CD14-positive monocyte (primary cell): ENCODE results near the gene ADA. TPM values are rescaled to one million over a fixed set of nuclear protein-coding genes. Genes with fewer than 3 reads are reported as not detected.
A peak's percentile ranks its signal among the peaks of the same experiment; 100 is the strongest.
"Not testable (repeated sequence)": the region's sequence is repeated elsewhere in the genome, so short reads cannot be mapped to it uniquely, and the experiment has no call there.

ENCODE experiments used
- DNase-seq, 3 donors: peaks; one replicate each; pipeline ENCODE4 v3.0.0-alpha.2; 2011 to 2022
- H2AFZ ChIP-seq: 2 replicates; pipeline ENCODE4 v1.6.0; 2012; ENCODE audit warnings: mild to moderate bottlenecking, low read depth, low read length, inconsistent platforms; ENCODE audit not compliant: insufficient read depth, poor library complexity, severe bottlenecking
- H3K27ac ChIP-seq, 2 donors: 1 replicate in 1 of 2; 2 replicates in 1 of 2; pipeline ENCODE4 v1.5.1; 2012 to 2013; ENCODE audit warnings: low read length in 2 of 2, control low read depth in 1 of 2, inconsistent platforms in 1 of 2, low read depth in 1 of 2, mild to moderate bottlenecking in 1 of 2
- H3K27me3 ChIP-seq, 2 donors: one replicate each; pipeline versions ENCODE4 v1.6.0 to v1.6.1; 2011 to 2013; ENCODE audit warnings: low read length in 2 of 2; ENCODE audit not compliant: control insufficient read depth in 2 of 2, insufficient read depth in 2 of 2
- H3K36me3 ChIP-seq, 2 donors: replicated peaks in 1 of 2; 1 replicate in 1 of 2; 2 replicates in 1 of 2; pipeline versions ENCODE4 v1.5.1 to v1.6.1; 2012 to 2013; ENCODE audit warnings: low read length in 2 of 2, control low read depth in 1 of 2, inconsistent platforms in 1 of 2, mild to moderate bottlenecking in 1 of 2; ENCODE audit not compliant: insufficient read depth in 2 of 2, control insufficient read depth in 1 of 2
- H3K4me1 ChIP-seq, 2 donors: 1 replicate in 1 of 2; 2 replicates in 1 of 2; pipeline versions ENCODE4 v1.5.1 to v1.6.1; 2012 to 2013; ENCODE audit warnings: low read length in 2 of 2, control low read depth in 1 of 2, inconsistent platforms in 1 of 2, mild to moderate bottlenecking in 1 of 2, moderate library complexity in 1 of 2; ENCODE audit not compliant: insufficient read depth in 2 of 2, control insufficient read depth in 1 of 2
- H3K4me2 ChIP-seq: replicated peaks from 2 replicates; pipeline ENCODE3; 2012; ENCODE audit warnings: low read length, moderate library complexity, mild to moderate bottlenecking; ENCODE audit not compliant: poor library complexity, severe bottlenecking; ENCODE audit errors: extremely low read depth
- H3K4me3 ChIP-seq, 3 experiments: fragments of 200-600 bp in 1 of 3; sonication (generic) in 1 of 3; replicated peaks in 1 of 3; 1 replicate in 2 of 3; 2 replicates in 1 of 3; pipeline ENCODE4 v1.5.1; 2011 to 2013; ENCODE audit warnings: low read length in 3 of 3, mild to moderate bottlenecking in 3 of 3, control low read depth in 2 of 3, low read depth in 2 of 3, inconsistent platforms in 1 of 3, moderate library complexity in 1 of 3
- H3K79me2 ChIP-seq: 2 replicates; pipeline ENCODE4 v1.6.0; 2012; ENCODE audit warnings: mild to moderate bottlenecking, control low read depth, inconsistent platforms, low read length, moderate library complexity; ENCODE audit not compliant: insufficient read depth
- H3K9ac ChIP-seq: 2 replicates; pipeline ENCODE4 v1.6.0; 2017; ENCODE audit warnings: low read length, mild to moderate bottlenecking; ENCODE audit not compliant: insufficient read depth, poor library complexity, severe bottlenecking
- H3K9me3 ChIP-seq, 2 donors: replicated peaks in 1 of 2; 1 replicate in 1 of 2; 2 replicates in 1 of 2; pipeline versions ENCODE4 v1.5.1 to v1.6.1; 2012 to 2013; ENCODE audit warnings: low read length in 2 of 2, control low read depth in 1 of 2; ENCODE audit not compliant: control insufficient read depth in 1 of 2, insufficient read depth in 1 of 2
- H4K20me1 ChIP-seq: 2 replicates; pipeline ENCODE4 v1.6.0; 2012; ENCODE audit warnings: mild to moderate bottlenecking, low read length, control low read depth, moderate library complexity; ENCODE audit not compliant: insufficient read depth
- H3K27ac Mint-ChIP-seq, 7 donors: one replicate each; pipeline ENCODE4 v1.8.0; 2020; ENCODE audit warnings: mild to moderate bottlenecking in 7 of 7, mixed read lengths in 7 of 7, moderate library complexity in 6 of 7, inconsistent platforms in 2 of 7
- H3K27me3 Mint-ChIP-seq, 3 donors: one replicate each; pipeline ENCODE4 v1.8.0; 2021 to 2022; ENCODE audit warnings: low read depth in 3 of 3, mild to moderate bottlenecking in 3 of 3, mixed read lengths in 3 of 3, moderate library complexity in 3 of 3, inconsistent platforms in 1 of 3
- H3K36me3 Mint-ChIP-seq, 2 donors: one replicate each; pipeline ENCODE4 v1.8.0; 2020; ENCODE audit warnings: mixed read lengths in 2 of 2, inconsistent platforms in 1 of 2, mild to moderate bottlenecking in 1 of 2
- H3K4me1 Mint-ChIP-seq: one replicate; pipeline ENCODE4 v1.8.0; 2020; ENCODE audit warnings: mild to moderate bottlenecking, mixed read lengths
- H3K4me3 Mint-ChIP-seq, 2 donors: one replicate each; pipeline ENCODE4 v1.8.0; 2020; ENCODE audit warnings: mild to moderate bottlenecking in 2 of 2, mixed read lengths in 2 of 2, moderate library complexity in 1 of 2
- H3K9me3 Mint-ChIP-seq, 7 donors: one replicate each; pipeline ENCODE4 v1.8.0; 2020 to 2022; ENCODE audit warnings: mixed read lengths in 7 of 7, mild to moderate bottlenecking in 6 of 7, moderate library complexity in 6 of 7, inconsistent platforms in 2 of 7
- CTCF ChIP-seq: fragments of 200-600 bp; IDR thresholded peaks from one replicate; pipeline ENCODE4 v1.8.0; 2022; ENCODE audit warnings: antibody characterized with exemption, mild to moderate bottlenecking
- WGBS: methylation state at CpG from one replicate; pipeline ENCODE4 v1.1.5; 2013; ENCODE audit warnings: missing lambda C conversion rate; ENCODE audit not compliant: insufficient coverage; 5-methylcytosine and 5-hydroxymethylcytosine counted together
- intact Hi-C, 2 donors: fragments of 100-400 bp; cut with micrococcal nuclease; formaldehyde crosslinking; loops; one replicate each; pipeline versions ENCODE4 v1.15.0 to v1.15.1; 2023
- polyA plus RNA-seq, 3 donors: library from polyadenylated mRNA; depleted of rRNA in 1 of 3; unstranded in 2 of 3; stranded (reverse) in 1 of 3; fragments of 300-500 nt in 2 of 3; fragments of >200 nt in 1 of 3; fragmentation: Illumina TruSeq in 2 of 3; gene quantifications; 1 replicate in 2 of 3; 2 replicates in 1 of 3; pipeline ENCODE4 v1.2.3, GENCODE V29; 2012 to 2021

Gene ADA
- polyA plus RNA-seq, 3 donors, result 11.1 to 17.2 (median 15.6) TPM

GRCh38 chr20:44671541-44671940 lies 20.0 kb upstream of the ADA start:
- H3K9me3 Mint-ChIP-seq, H3K27me3 ChIP-seq, H4K20me1 ChIP-seq, H3K4me1 Mint-ChIP-seq, H3K36me3 Mint-ChIP-seq, H3K36me3 ChIP-seq, H3K79me2 ChIP-seq, intact Hi-C loops, H3K27ac ChIP-seq, H3K4me3 ChIP-seq, H3K9me3 ChIP-seq, H3K4me1 ChIP-seq, H3K4me2 ChIP-seq, H3K9ac ChIP-seq, H2AFZ ChIP-seq, H3K27me3 Mint-ChIP-seq: not testable (repeated sequence)
- peak overlapping the region; percentile 13 to 79 for H3K4me3 Mint-ChIP-seq
- H3K27ac Mint-ChIP-seq, result peak overlapping the region in 1 of 7 donors; percentile 15
- DNase-seq, result peak in 2 of 3 donors; percentile 24 to 47
- 32% methylated on average over 3 of the region's 7 CpGs for whole genome bisulfite sequencing

GRCh38 chr20:44670851-44671250 lies 19.4 kb upstream of the ADA start:
- H3K27ac ChIP-seq, H3K4me1 ChIP-seq, H2AFZ ChIP-seq, DNase-seq, H4K20me1 ChIP-seq, H3K9me3 Mint-ChIP-seq, H3K27me3 ChIP-seq, H3K79me2 ChIP-seq, H3K36me3 ChIP-seq, intact Hi-C loops, H3K4me3 Mint-ChIP-seq, H3K4me2 ChIP-seq, H3K27me3 Mint-ChIP-seq, H3K9ac ChIP-seq, H3K9me3 ChIP-seq, H3K4me3 ChIP-seq, H3K36me3 Mint-ChIP-seq: not testable (repeated sequence)
- peaks cover 13% of the 10 kb centered on the region for H3K4me1 Mint-ChIP-seq
- WGBS, result 98% methylated on average over 7 of the region's 9 CpGs
- H3K27ac Mint-ChIP-seq, result peak overlapping the region in 1 of 7 donors; percentile 36

GRCh38 chr20:44666066-44666465 lies 14.6 kb upstream of the ADA start:
- H3K27me3 Mint-ChIP-seq, result no peaks in the 10 kb centered on the region
- intact Hi-C loops, result loop anchor here in 1 of 2 donors (10.0 kb wide), 1 partner anchor 91 kb away; no protein-coding TSS in a partner anchor
- no peaks in the 10 kb centered on the region for H3K79me2 ChIP-seq
- peaks cover 0 to 3% (median 0%) of the 10 kb centered on the region in 7 donors for H3K9me3 Mint-ChIP-seq
- no peaks in the 10 kb centered on the region for H4K20me1 ChIP-seq
- TF ChIP-seq CTCF, result no peak
- no peak overlapping the region for H3K4me3 ChIP-seq
- no peaks in the 10 kb centered on the region for H3K9me3 ChIP-seq
- H3K4me1 ChIP-seq, result peaks cover 17 to 24% of the 10 kb centered on the region in 2 donors
- no peaks in the 10 kb centered on the region for H3K36me3 Mint-ChIP-seq
- WGBS, result 0% methylated on average over 1 of the region's 3 CpGs
- no peak overlapping the region for H3K4me2 ChIP-seq
- peak in 1 of 3 donors; percentile 61 for DNase-seq
- H3K27me3 ChIP-seq, result no peaks in the 10 kb centered on the region
- no peak overlapping the region for H3K9ac ChIP-seq
- peak overlapping the region; percentile 40 for H2AFZ ChIP-seq
- H3K4me1 Mint-ChIP-seq, result peaks cover 26% of the 10 kb centered on the region
- H3K27ac Mint-ChIP-seq, result no peak overlapping the region
- H3K27ac ChIP-seq, result no peak overlapping the region
- H3K4me3 Mint-ChIP-seq, result no peak overlapping the region
- H3K36me3 ChIP-seq, result no peaks in the 10 kb centered on the region
